Immature natural killer cell (primary cell): ENCODE results near the gene ZFPM1. TPM values are rescaled to one million over a fixed set of nuclear protein-coding genes. Genes with fewer than 3 reads are reported as not detected.
A peak's percentile ranks its signal among the peaks of the same experiment; 100 is the strongest.

ENCODE experiments used
- DNase-seq, 3 donors: peaks; one replicate each; pipeline ENCODE4 v3.0.0; 2022; ENCODE audit warnings: mixed read lengths in 1 of 3
- H3K27ac Mint-ChIP-seq, 6 donors: one replicate each; pipeline ENCODE4 v1.8.0; 2020; ENCODE audit warnings: mixed read lengths in 6 of 6, mild to moderate bottlenecking in 5 of 6, inconsistent platforms in 4 of 6, moderate library complexity in 3 of 6
- H3K27me3 Mint-ChIP-seq, 3 donors: one replicate each; pipeline ENCODE4 v1.8.0; 2020 to 2021; ENCODE audit warnings: low read depth in 3 of 3, mild to moderate bottlenecking in 3 of 3, mixed read lengths in 3 of 3, moderate library complexity in 3 of 3, inconsistent platforms in 1 of 3
- H3K36me3 Mint-ChIP-seq, 3 donors: one replicate each; pipeline ENCODE4 v1.8.0; 2020; ENCODE audit warnings: mixed read lengths in 3 of 3, inconsistent platforms in 2 of 3, mild to moderate bottlenecking in 2 of 3
- H3K4me1 Mint-ChIP-seq, 2 donors: one replicate each; pipeline ENCODE4 v1.8.0; 2020; ENCODE audit warnings: inconsistent platforms in 2 of 2, mild to moderate bottlenecking in 2 of 2, mixed read lengths in 2 of 2, moderate library complexity in 1 of 2
- H3K4me3 Mint-ChIP-seq, 5 donors: one replicate each; pipeline ENCODE4 v1.8.0; 2020; ENCODE audit warnings: mild to moderate bottlenecking in 5 of 5, mixed read lengths in 5 of 5, inconsistent platforms in 3 of 5, moderate library complexity in 3 of 5
- H3K9me3 Mint-ChIP-seq, 6 donors: one replicate each; pipeline ENCODE4 v1.8.0; 2020; ENCODE audit warnings: mild to moderate bottlenecking in 6 of 6, mixed read lengths in 6 of 6, inconsistent platforms in 4 of 6, moderate library complexity in 3 of 6
- polyA plus RNA-seq, 3 donors: library from polyadenylated mRNA; unstranded; fragments of 300-500 nt; fragmentation: Illumina TruSeq; gene quantifications; one replicate each; pipeline ENCODE4 v1.2.3, GENCODE V29; 2021

The ZFPM1 gene
- polyA plus RNA-seq, 3 donors from 2014 or later: 0.14 to 0.75 TPM; not detected in 1

DNA sequence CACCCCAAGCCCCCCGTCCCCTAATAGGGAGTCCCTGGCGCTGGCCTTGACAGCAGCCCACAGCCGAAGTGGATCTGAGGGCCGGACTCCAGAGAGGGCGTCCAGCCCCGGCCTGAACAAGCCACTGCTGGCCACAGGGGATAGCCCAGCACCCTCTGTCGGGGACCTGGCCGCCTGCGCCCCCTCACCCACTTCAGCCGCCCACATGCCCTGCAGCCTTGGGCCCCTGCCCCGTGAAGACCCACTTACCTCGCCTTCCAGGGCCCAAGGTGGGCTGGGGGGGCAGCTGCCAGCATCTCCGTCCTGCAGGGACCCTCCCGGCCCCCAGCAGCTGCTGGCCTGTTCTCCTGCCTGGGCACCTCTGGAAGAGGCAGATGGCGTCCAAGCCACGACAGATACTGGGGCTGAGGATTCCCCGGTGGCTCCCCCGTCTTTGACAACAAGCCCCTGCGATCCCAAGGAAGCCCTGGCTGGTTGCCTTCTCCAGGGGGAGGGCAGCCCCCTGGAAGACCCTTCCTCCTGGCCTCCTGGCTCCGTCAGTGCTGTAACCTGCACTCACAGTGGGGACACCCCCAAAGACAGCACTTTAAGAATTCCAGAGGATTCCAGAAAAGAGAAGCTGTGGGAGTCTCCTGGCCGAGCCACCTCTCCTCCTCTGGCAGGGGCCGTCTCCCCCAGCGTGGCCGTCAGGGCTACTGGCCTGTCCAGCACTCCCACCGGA is 19.3 kb upstream of the ZFPM1 start:
- DNase-seq: no peak
- no peak overlapping the region for H3K27ac Mint-ChIP-seq

DNA sequence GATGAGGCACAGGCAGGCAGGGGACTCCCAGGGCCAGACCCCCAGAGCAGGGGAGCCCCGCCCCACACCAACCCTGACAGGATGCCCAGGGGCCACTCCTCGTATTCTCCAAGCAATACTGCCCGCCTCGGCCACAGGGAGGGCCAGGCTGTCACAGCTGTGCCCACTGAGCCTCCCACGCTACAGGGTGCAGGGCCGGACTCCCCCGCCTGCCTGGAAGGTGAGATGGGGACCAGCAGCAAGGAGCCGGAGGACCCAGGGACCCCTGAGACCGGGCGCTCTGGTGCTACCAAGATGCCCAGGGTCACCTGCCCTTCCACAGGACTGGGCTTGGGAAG is 18.8 kb upstream of the ZFPM1 start:
- Mint-ChIP-seq H3K4me3 (no peak overlapping the region), H3K9me3 (no peaks in the 10 kb centered on the region), H3K4me1 (peaks cover 11 to 15% of the 10 kb centered on the region in 2 donors), H3K27me3 (no peaks in the 10 kb centered on the region), H3K36me3 (no peaks in the 10 kb centered on the region), H3K27ac (peak overlapping the region in 1 of 6 donors; percentile 50)
- DNase-seq: no peak

More for the DNA sequence above, 19.3 kb upstream of the ZFPM1 start:
- H3K27me3 Mint-ChIP-seq: no peaks in the 10 kb centered on the region
- H3K4me1 Mint-ChIP-seq: peaks cover 11 to 14% of the 10 kb centered on the region in 2 donors
- no peak overlapping the region for H3K4me3 Mint-ChIP-seq
- no peaks in the 10 kb centered on the region for H3K36me3 Mint-ChIP-seq
- no peaks in the 10 kb centered on the region for H3K9me3 Mint-ChIP-seq

DNA sequence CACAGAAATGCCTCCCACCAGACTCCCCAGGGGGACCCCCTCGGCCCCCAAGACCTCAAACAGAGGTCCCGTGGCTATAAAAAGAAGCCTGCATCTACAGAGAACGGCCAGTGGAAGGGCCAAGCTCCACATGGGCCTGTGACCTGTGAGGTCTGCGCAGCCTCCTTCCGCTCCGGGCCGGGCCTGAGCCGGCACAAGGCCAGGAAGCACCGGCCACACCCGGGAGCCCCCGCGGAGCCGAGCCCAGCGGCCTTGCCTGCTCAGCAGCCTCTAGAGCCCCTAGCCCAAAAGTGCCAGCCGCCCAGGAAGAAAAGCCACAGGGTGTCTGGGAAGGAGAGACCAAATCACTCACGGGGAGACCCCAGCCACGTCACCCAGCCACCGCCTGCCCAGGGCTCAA is 18.3 kb upstream of the ZFPM1 start:
- no peaks in the 10 kb centered on the region for H3K9me3 Mint-ChIP-seq
- H3K36me3 Mint-ChIP-seq: no peaks in the 10 kb centered on the region
- peak overlapping the region in 1 of 6 donors; percentile 50 for H3K27ac Mint-ChIP-seq
- no peaks in the 10 kb centered on the region for H3K27me3 Mint-ChIP-seq
- no peak overlapping the region for H3K4me3 Mint-ChIP-seq
- DNase-seq: no peak
- H3K4me1 Mint-ChIP-seq: peaks cover 11 to 15% of the 10 kb centered on the region in 2 donors

DNA sequence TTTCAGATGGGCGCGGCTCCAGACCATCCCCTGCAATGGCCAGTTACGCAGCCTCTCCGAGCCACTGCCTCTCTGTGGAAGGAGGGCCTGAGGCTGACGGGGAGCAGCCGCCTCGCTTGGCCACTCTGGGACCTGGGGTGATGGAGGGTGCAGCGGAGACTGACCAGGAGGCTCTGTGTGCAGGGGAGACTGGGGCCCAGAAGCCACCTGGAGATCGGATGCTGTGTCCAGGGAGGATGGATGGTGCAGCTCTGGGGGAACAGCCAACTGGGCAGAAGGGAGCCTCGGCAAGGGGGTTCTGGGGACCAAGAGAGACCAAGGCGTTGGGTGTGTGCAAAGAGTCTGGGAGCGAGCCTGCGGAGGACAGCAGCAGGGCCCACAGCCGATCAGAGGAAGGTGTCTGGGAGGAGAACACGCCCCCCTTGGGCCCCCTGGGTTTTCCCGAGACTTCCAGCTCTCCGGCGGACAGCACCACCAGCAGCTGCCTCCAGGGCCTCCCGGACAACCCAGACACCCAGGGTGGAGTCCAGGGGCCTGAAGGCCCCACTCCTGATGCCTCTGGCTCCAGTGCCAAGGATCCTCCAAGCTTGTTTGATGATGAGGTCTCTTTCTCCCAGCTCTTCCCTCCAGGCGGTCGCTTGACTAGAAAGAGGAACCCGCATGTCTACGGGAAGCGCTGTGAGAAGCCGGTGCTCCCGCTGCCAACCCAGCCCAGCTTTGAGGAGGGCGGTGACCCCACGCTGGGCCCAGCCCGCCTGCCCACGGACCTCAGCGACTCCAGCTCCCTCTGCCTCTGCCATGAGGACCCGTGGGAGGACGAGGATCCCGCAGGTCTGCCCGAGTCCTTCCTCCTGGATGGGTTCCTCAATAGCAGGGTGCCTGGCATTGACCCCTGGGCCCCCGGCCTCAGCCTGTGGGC is 17.4 kb upstream of the ZFPM1 start:
- no peak overlapping the region for H3K27ac Mint-ChIP-seq
- peaks cover 11 to 13% of the 10 kb centered on the region in 2 donors for H3K4me1 Mint-ChIP-seq
- H3K4me3 Mint-ChIP-seq: no peak overlapping the region
- H3K9me3 Mint-ChIP-seq: no peaks in the 10 kb centered on the region
- no peaks in the 10 kb centered on the region for H3K27me3 Mint-ChIP-seq
- no peaks in the 10 kb centered on the region for H3K36me3 Mint-ChIP-seq
- no peak for DNase-seq

DNA sequence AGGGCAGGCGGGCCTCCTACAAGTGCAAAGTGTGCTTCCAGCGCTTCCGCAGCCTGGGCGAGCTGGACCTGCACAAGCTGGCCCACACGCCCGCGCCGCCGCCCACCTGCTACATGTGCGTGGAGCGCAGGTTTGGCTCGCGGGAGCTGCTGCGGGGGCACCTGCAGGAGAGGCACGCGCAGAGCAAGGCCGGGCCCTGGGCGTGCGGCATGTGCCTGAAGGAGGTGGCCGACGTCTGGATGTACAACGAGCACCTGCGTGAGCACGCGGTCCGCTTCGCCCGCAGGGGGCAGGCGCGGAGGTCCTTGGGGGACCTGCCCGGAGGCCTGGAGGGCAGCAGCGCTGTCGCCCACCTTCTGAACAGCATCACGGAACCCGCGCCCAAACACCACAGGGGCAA is 16.3 kb upstream of the ZFPM1 start:
- Mint-ChIP-seq H3K36me3 (no peaks in the 10 kb centered on the region), H3K27me3 (no peaks in the 10 kb centered on the region), H3K4me1 (peaks cover 2 to 4% of the 10 kb centered on the region in 2 donors), H3K9me3 (no peaks in the 10 kb centered on the region), H3K4me3 (no peak overlapping the region), H3K27ac (no peak overlapping the region)
- no peak for DNase-seq

DNA sequence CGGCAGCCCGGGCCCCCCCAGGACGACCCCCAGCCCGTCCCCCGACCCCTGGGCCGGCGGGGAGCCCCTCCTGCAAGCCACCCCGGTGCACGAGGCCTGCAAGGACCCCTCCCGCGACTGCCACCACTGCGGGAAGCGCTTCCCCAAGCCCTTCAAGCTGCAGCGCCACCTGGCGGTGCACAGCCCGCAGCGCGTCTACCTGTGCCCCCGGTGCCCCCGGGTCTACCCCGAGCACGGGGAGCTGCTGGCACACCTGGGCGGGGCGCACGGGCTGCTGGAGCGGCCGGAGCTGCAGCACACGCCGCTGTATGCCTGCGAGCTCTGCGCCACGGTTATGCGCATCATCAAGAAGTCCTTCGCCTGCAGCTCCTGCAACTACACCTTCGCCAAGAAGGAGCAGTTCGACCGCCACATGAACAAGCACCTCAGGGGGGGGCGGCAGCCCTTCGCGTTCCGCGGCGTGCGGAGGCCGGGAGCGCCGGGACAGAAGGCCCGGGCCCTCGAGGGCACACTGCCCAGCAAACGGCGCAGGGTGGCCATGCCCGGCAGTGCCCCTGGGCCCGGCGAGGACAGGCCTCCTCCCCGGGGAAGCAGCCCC is 15.6 kb upstream of the ZFPM1 start:
- Mint-ChIP-seq H3K27ac (no peak overlapping the region), H3K27me3 (no peaks in the 10 kb centered on the region), H3K4me1 (peaks cover 0 to 1% of the 10 kb centered on the region in 2 donors), H3K9me3 (no peaks in the 10 kb centered on the region), H3K4me3 (no peak overlapping the region), H3K36me3 (no peaks in the 10 kb centered on the region)
- peak; percentile 41 to 52 (median 45) for DNase-seq

DNA sequence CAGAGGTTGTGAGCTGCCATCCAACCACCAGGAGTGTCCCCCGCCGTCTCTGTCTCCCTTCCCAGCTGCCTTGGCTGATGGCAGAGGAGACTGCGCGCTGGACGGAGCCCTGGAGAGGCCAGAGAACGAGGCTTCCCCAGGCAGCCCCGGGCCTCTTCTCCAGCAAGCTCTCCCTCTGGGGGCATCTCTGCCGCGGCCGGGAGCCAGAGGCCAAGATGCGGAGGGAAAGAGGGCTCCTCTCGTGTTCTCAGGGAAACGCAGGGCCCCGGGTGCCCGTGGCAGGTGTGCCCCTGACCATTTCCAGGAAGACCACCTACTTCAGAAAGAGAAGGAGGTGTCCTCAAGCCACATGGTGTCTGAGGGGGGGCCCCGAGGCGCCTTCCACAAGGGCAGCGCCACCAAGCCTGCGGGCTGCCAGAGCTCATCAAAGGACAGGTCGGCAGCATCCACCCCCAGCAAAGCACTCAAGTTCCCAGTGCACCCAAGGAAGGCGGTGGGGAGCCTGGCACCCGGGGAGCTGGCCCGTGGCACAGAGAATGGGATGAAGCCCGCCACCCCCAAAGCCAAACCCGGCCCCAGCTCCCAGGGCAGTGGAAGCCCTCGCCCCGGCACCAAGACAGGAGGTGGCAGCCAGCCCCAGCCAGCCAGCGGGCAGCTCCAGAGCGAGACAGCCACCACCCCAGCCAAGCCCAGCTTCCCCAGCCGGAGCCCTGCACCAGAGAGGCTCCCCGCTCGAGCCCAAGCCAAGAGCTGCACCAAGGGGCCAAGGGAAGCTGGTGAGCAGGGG is 14.8 kb upstream of the ZFPM1 start:
- Mint-ChIP-seq H3K9me3 (no peaks in the 10 kb centered on the region), H3K4me1 (peaks cover 0 to 3% of the 10 kb centered on the region in 2 donors), H3K27me3 (no peaks in the 10 kb centered on the region), H3K27ac (no peak overlapping the region), H3K36me3 (no peaks in the 10 kb centered on the region), H3K4me3 (no peak overlapping the region)
- DNase-seq: no peak

DNA sequence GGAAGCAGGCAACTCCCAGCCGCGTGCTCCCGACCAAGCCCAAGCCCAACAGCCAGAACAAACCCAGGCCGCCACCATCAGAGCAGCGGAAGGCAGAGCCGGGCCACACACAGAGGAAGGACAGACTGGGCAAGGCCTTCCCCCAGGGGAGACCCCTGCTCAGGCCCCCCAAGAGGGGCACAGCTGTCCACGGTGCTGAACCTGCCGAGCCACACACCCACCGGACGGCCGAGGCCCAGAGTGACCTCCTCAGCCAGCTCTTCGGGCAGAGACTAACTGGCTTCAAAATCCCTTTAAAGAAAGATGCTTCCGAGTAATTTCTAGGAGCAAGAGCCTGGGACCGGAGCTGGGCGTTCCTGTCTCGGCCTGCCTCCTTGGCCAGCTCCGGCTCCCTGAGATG is 14.1 kb upstream of the ZFPM1 start:
- no peak overlapping the region for H3K27ac Mint-ChIP-seq
- H3K36me3 Mint-ChIP-seq: no peaks in the 10 kb centered on the region
- H3K9me3 Mint-ChIP-seq: no peaks in the 10 kb centered on the region
- peaks cover 0 to 5% of the 10 kb centered on the region in 2 donors for H3K4me1 Mint-ChIP-seq
- H3K27me3 Mint-ChIP-seq: peaks cover 0 to 2% (median under 1%) of the 10 kb centered on the region in 3 donors
- H3K4me3 Mint-ChIP-seq: no peak overlapping the region
- no peak for DNase-seq

DNA sequence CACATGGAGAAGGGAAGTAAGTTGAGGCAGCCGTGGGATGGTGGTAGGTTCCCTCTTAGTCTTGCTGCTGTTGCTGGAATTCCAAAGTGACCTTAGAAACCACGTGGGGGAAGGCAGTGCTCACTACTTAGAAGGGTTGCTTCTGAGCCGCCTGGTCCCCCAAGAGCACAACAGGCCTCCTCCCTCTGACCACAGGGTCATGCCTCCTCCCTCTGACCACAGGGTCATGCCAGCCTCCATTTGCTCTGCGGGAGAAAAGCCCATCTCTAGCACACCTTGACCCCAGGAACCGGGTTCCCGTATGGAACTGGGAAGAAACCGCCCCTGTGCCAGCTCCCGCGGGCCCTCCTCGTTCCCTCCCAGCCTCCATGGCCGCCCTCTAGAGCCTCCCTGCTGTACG is 13.4 kb upstream of the ZFPM1 start:
- no peak for DNase-seq
- H3K4me1 Mint-ChIP-seq: peaks cover 0 to 5% of the 10 kb centered on the region in 2 donors
- H3K36me3 Mint-ChIP-seq: no peaks in the 10 kb centered on the region
- H3K9me3 Mint-ChIP-seq: no peaks in the 10 kb centered on the region
- peaks cover 0 to 2% (median 1%) of the 10 kb centered on the region in 3 donors for H3K27me3 Mint-ChIP-seq
- no peak overlapping the region for H3K27ac Mint-ChIP-seq
- H3K4me3 Mint-ChIP-seq: no peak overlapping the region

DNA sequence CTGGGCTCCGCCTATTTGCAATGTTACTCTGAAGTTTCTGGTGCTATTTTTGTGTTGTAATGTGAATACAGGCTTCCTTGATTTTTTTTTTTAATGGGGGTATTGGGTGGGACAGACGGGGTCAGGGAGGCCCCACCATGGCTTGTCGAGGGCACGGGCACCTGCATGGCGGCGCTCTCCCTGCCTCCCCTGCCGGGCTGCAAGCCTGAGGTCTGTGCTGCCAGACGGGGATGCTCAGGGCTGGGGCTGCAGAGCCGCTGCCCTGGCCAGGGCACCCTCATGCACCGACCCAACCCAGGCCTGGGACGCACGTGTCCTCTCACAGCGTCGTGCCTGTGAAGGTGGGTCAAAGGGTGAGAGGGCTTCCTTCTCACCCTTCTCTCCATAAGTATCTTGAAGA is 13.0 kb upstream of the ZFPM1 start:
- Mint-ChIP-seq H3K27me3 (peaks cover 0 to 2% (median 1%) of the 10 kb centered on the region in 3 donors), H3K27ac (no peak overlapping the region), H3K36me3 (no peaks in the 10 kb centered on the region), H3K4me1 (peaks cover 0 to 5% of the 10 kb centered on the region in 2 donors), H3K4me3 (no peak overlapping the region), H3K9me3 (no peaks in the 10 kb centered on the region)
- DNase-seq: no peak

DNA sequence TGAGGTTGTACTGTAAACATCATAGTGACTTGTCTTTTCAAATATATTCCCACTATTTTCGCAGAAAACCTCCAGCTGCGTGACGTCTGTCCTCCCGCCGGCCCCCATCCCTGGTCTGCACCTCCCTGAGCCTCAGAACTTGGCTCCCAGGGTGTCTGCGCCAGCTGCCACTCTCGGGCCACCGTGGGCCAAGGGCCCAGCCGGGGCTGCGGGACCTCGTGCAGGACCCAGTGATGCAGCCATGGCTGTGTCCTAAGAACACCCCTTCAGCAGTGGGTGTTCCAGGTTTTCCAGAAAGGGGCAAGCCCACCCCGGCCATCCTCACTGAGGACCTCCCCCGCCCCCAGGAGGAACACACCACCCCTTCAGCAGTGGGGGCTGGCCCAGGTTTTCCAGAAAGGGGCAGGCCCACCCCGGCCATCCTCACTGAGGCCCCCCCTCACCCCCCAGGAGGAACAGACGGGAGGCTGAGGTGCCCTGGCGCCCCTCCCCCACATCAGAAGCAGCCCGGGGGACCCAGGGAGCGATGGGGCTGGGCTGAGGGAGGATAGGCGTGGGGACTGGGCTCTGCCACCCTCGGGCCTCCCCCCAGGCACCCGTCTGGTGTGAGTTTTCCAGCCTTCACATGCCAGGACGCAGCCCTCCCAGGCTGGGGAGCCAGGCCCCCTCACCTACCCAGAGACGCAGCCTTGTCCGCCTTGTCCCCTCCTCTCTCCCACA is 12.2 kb upstream of the ZFPM1 start:
- Mint-ChIP-seq H3K27me3 (peaks cover 0 to 2% (median 1%) of the 10 kb centered on the region in 3 donors), H3K27ac (peak overlapping the region in 2 of 6 donors; percentile 36 to 39), H3K4me1 (peaks cover 0 to 5% of the 10 kb centered on the region in 2 donors), H3K4me3 (no peak overlapping the region), H3K36me3 (no peaks in the 10 kb centered on the region), H3K9me3 (no peaks in the 10 kb centered on the region)
- no peak for DNase-seq

DNA sequence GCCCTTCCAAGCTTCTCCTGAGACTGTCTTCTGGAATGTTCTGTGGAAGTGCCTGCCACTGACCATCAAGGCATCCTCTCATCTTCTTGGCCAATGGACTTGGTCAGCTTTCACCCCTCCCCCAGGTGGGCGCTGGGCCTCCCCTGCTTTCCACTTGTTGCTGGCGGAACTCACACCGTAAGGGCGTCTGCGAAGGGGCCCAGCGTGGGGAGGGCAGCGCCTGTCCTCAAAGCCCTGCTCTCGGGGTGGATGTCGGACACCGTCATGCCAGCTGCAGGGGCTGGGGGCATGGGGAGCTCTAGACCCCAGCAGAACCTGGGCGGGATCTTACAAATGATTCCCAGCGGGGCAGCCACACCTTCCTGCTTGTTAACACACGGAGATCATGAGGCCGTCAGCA is 11.6 kb upstream of the ZFPM1 start:
- peak overlapping the region in 1 of 6 donors; percentile 39 for H3K27ac Mint-ChIP-seq
- no peaks in the 10 kb centered on the region for H3K9me3 Mint-ChIP-seq
- no peaks in the 10 kb centered on the region for H3K36me3 Mint-ChIP-seq
- H3K4me3 Mint-ChIP-seq: no peak overlapping the region
- DNase-seq: no peak
- H3K27me3 Mint-ChIP-seq: peaks cover 0 to 2% (median 1%) of the 10 kb centered on the region in 3 donors
- H3K4me1 Mint-ChIP-seq: peaks cover 0 to 5% of the 10 kb centered on the region in 2 donors

DNA sequence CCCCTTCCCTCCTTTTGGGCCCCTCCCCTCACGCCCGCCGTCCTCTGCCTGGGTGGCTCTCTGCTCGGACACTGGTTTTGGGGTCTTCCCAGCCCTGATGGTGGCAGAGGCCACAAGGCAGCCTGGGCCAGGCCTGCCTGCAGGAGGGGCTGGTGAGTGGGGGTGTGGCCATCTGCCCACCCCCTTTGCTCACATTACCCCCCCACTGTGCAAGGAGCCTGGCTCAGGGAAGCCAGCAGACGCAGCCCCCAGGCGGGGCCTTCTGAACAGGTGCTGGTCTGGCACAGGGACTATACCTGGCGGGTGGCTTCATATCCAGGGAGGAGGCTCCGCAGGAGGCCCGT is 10.7 kb upstream of the ZFPM1 start:
- DNase-seq: no peak
- H3K27ac Mint-ChIP-seq: no peak overlapping the region
- H3K9me3 Mint-ChIP-seq: no peaks in the 10 kb centered on the region
- H3K4me3 Mint-ChIP-seq: no peak overlapping the region
- no peaks in the 10 kb centered on the region for H3K36me3 Mint-ChIP-seq
- peaks cover 0 to 5% of the 10 kb centered on the region in 2 donors for H3K4me1 Mint-ChIP-seq
- peaks cover under 1 to 3% (median 2%) of the 10 kb centered on the region in 3 donors for H3K27me3 Mint-ChIP-seq
